HG02840 (cell line): ENCODE results near the gene MCTP1.
"Not testable (repeated sequence)": the region's sequence is repeated elsewhere in the genome, so short reads cannot be mapped to it uniquely, and the experiment has no call there.

Experiments used
- ATAC-seq: cut with Tn5 transposase; IDR thresholded peaks from one replicate; pipeline ENCODE4 v1.9.1; 2021; ENCODE audit warnings: mild to moderate bottlenecking, moderate library complexity, moderate number of reproducible peaks; ENCODE audit not compliant: unreplicated experiment, low FRiP score

Gene MCTP1

DNA sequence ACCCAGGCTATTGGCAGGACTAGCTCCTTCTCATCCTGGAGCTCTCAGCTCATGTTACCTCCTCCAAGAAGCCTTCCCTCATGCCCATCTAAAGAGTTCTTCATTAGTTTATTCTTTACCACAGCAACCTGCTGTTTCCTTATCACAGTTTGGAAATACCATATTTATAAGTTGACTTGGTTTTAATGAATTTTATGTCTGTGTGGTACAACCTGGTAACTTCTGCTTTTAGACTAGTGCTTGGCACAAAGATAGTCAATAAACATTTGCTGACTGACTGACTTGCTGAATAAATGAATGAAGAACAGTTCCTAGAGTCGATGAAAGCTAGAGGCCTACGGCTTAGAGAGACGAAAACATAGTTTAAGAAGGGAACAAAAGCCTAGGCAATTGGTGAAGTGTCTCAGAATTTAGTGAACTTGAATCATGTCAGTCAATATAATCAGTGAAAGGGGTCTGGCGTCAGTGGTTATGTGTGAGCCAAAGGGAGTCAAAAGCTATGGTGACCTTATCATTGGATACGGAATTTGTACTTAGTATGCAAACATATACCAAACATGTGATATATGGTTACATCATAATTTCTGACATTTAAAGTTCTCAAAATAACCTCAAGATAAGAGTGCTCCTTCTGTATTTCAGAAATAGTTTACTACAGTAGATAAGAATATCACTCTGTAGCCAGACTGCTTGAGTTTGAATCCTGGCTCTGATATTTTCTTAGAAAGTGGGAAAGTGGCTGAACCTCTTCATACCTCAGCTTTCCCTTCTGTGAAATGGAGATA is 239.5 kb downstream of the MCTP1 start:
- no peak for ATAC-seq

DNA sequence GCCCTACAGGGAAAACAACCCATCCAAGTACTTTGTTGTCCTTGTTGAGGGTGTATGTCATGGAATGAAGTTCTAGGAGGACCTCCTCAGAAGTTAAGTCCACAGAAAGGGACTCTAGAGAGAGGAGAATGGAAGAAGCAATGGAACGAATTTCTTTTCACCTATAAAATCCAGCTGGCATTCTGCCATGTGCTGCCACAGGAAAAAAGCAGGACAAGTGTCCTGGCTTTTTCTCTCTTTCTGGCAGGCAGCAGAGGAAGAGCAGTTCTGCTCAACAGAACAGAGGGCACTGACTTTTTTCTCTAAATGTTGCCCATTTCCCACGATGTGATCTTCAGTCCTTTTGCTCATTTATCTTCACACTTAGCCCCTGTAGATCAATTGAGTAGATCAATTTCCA is 240.8 kb downstream of the MCTP1 start:
- no peak for ATAC-seq

DNA sequence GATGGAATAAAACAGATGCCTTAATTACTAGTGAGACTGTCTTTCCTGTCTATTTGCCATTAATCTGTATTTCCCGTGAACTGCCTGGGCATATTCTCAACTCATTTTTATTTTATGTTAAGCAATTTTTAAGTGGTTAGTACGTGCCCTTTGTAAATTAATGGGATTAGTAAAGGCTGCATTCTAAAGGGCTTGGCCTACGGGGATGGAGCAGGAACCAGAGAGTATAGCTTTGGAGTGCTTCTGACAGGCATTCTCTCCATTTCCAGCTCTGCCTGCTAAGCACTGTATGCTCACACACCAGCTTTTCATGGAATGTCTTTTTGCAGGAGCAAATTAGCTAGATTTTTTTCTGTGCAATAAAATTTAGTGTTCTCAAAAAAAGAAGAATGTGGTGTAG is 241.2 kb downstream of the MCTP1 start:
- ATAC-seq, result no peak

DNA sequence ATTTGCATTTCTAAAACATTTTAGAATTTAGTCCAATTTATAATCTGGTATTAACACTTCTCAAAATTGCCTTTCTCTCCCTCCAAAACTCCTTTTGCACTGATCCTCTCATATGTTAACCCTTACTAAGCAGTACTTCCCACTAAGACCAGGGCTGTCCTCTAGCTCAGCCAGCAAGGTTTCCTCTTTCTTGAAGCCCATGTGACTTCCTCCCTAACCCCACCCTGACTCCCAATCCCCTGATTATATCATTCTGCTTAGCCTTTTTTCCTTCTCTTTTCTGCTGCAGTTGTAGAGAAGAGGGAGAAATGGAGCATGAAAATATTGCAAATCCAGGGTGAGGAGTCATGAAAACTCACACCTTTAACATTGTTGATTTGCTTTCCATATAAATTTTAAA is 241.7 kb downstream of the MCTP1 start:
- ATAC-seq, result no peak

DNA sequence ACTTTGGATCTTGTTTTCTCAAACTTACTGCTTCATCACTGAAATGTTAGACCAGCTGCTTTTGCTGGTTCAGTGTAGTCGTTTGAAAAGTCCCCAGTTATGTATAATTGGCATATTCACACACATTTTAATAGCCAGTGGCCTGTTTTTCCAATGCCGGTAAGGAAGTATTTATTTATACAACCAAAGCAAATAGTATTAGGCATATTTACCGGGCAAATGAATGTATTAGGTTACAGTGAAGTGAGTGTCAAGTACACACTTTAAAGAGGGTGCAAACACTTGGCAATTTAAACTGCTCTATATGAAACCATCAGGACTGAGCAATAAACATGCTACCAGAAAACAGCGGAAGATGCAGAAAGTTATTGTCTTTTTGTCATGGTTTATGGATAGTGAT is 242.9 kb downstream of the MCTP1 start:
- no peak for ATAC-seq

DNA sequence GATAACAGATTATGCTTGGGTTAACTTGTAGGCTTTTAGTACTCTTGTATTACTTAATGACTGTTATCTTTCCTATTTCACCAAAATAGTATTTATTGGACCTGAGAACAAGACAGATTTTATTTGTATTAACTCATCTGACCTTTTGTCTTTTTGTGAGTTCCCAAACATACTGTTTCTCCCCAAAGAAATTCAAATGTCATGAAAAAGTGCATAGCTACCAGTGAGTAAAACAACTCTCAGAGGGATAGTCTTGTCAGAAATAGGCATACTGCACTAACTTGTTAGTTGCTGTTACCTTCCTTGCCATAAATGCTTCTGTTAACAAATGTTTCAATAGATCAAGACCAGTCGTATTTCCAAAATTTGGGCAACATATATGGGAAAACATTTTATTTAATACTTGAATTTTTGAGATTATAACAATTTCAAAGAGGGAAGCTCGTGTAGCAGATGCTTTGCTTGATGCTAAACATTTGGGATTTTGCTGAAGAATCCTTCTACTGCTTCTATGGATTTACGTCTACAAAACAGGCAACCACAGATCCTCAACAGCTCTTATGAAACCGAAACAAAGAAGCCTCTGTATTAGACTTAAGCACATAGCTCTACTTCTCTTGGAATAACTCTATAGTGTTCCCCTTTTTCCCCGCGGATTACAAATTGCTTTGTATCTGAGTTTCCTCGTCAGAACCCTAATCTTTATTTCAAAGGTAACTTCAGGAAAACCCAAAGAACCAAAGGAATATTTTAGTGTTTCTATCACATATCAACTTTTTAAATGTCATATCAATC is 248.8 kb downstream of the MCTP1 start:
- no peak for ATAC-seq

DNA sequence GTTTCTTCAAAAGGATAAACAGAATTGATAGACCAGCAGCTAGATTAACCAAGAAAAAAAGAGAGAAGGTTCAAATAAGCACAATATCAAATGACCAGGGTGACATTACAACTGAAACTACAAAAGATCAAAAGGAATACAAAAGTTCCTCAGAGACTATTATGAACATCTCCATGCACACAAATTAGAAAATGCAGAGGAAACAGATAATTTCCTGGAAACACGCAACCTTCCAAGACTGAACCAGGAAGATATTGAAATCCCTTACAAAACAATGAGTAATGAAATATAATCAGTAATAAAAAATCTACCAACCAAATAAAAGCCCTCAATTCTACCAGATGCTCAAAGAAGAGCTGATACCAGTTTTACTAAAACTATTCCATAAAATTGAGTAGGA is 252.1 kb downstream of the MCTP1 start:
- ATAC-seq, result no peak

DNA sequence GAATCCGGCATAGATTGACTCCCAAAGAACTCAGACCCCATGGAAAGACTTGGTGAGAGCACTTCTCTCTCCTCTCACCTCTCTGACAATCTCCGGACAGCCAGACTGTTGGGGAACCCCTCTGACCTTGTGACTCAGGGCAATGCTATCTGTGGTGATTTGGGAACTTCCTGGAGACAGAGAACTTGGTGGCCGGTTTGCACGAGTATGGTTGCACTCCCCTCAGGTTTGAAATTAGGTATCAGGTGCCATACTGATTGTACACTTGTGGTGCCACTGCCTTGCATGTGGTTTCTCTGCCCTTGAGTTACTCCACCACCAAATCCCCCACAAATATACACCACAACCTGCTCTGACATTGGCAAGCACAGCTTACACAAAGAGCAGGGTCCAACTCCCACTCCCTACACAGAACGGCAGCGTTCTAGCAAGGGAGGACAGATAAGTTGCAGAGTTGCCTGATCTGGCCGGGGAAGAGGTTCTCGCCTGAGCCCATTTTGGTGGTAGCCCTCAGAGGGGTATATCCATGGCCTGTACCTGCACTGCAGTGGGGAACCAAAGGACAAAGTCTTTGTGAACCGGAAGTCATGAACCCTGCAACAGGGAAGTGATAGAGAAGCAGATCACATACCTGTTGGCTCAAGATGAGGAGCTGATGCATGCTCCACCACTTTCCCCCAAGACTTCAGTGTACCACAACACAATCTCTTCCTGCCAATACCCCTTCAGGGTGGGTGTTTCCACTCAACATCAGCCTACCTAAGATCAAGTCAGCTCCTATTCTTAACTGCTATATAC is 255.1 kb downstream of the MCTP1 start:
- peak; percentile 52 for ATAC-seq

DNA sequence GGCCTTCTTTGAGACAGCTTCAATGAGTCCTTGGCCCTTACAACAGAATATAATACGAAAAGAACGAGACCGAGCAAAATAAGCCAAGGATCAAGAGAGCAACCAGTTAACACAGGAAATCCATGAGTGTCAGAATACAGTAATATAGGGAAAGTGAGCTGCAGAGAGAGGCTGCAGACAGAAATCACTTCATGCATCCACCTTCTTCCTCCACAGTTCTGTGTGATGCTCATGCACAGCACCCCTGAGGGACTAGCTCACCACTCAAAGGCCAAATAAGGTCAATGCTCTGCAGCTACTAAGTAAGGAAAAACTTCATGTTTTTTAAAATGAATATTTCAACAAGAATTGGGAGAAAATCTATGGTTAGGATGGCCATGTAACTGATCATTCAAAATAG is 257.1 kb downstream of the MCTP1 start:
- no peak for ATAC-seq

DNA sequence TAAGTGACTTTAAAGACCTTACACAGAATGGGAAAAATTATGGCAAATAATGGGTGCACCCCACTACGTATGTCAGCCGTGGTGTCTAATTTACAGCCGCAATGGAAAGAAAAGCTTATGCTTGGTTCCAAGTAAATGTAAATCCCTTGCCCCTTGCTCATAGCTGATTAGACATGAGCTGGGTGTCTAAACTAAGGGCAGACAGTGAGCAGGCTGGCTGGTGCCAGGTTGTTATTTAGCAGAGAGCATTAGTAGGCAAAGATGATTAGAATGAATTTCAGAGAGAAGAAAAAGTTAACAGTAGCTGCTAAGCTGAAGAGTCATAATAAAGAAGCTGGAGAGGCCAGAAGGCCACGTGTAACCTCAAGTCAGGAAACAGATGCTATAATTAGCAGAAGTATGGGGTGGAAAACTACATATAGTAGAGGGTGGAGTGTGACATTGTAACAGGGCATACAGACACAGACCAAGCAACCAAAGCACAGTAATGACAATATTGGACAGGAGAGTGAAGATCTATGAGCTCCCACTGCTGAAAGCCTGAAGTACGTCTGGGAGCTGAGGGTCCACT is 257.7 kb downstream of the MCTP1 start:
- no peak for ATAC-seq

DNA sequence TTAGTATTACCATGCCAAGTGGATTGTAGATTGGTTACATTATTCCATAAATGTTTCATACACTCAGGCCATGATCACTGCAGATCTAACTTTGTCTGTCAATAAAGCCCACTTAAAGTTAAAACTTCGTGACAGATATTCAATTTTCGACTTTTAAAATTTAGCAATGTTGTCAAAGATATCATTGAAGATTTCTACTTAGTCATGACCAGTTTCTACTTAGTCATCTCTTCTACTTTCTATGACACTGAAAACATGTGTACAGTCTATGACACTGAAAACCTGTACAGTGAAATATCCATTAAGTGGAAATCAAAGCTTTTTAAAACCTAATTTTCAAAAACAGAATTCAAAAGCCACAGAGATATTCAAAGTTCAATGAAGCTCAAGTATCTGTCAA is 258.2 kb downstream of the MCTP1 start:
- no peak for ATAC-seq

DNA sequence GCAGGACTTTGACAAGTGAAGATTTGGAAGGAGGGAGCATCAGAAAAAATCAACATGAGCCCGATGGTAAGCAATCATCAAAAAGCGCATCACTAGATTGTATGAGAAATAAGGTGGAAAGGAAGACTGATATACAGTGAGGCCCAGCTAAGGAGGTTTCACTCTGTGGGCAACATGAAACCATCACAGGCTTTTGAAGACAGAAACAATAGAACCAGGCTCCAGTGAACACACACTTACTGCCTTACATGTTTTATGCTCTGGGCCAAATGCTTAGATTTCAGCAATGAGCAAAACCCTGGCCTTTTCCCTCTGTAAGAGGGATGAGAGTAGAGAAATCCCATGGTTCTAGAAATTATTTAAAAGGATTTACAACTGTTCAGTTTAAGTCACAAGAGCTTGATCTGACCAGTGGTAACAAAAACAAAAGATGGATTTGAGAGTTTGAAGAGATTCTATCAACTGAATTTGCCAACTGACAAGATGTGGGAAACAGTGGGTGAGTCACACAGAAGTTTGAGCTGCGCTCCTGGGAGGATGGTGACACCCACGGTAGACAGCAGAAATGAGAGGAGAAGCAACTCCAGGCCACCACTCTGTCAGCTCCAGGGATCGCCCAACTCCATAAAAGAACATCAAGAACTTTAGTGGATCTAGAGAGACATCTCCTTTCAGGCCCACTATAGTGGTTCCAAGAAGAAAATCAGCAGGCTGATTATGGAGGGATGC is 261.8 kb downstream of the MCTP1 start:
- no peak for ATAC-seq

DNA sequence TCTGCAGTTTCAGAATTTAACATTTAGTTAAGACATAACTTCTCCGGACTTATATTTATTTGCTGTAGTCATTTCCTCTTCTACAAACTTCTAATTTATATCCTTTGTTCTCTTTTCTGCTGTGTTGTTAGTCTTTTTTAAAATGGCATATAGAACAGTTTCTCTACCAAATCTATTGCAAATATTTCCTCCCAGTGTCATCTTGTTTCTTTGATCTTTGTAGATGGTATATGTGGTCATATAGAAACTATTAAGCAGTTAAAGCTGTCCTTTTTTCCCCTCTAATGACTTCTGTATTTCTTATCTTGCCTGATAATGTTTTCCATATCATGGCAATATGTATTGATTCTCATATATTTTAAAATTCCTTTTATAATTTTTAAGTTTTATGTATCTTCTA is 264.5 kb downstream of the MCTP1 start:
- no peak for ATAC-seq

DNA sequence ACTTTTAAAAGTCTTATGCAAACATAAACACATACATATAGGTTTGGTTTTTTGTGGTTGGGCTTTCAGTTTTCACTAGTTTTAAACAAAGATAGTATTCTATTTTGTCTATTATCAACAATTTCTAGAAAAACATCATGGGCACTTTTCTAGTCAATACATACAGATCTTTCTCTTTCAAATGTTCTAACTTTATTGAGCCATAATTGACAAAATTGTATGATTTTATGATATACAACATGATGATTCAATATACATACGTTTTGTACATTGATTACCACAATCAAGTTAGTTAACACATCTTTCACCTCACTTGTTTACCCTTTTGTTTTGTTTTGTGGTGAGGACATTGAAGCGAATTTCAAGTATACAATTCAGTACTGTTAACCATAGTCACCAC is 265.9 kb downstream of the MCTP1 start:
- ATAC-seq, result no peak

DNA sequence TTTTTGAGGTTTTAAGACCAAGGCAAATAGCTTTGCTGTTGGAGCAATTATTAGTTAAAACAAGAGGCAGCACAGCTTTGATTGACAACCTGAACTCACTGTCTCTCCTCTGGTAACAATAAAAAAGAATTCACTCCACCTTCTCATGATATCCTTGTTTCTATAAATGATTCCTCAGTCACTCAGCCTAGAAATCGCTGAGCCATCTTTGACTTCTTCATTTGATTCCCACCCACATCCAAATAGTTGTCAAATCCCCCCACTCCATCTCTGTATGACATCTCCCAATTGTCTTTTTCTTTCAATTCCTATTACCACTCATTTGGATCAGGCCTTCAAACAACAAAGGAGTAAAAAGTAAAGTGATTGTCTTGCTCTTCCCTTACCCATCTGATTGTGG is 266.4 kb downstream of the MCTP1 start:
- no peak for ATAC-seq

DNA sequence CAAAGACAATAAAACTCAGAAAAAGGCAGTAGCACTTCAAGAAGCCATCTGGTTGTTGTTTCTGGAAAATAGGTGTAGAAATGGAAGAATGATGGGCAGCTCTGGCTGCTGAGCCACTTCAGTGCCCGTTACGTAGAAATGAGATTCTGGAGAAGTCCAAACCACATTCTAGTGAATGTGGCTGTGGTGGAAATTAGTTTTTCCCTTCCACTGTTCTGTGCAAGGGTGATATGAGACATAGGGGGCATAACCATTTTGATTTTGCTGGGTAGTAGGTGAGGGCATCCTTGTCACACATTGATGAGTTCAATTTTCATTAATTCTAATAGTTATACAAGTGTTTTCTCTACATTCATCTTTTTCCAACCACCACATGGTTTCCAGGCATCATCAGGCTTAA is 275.1 kb downstream of the MCTP1 start:
- no peak for ATAC-seq

DNA sequence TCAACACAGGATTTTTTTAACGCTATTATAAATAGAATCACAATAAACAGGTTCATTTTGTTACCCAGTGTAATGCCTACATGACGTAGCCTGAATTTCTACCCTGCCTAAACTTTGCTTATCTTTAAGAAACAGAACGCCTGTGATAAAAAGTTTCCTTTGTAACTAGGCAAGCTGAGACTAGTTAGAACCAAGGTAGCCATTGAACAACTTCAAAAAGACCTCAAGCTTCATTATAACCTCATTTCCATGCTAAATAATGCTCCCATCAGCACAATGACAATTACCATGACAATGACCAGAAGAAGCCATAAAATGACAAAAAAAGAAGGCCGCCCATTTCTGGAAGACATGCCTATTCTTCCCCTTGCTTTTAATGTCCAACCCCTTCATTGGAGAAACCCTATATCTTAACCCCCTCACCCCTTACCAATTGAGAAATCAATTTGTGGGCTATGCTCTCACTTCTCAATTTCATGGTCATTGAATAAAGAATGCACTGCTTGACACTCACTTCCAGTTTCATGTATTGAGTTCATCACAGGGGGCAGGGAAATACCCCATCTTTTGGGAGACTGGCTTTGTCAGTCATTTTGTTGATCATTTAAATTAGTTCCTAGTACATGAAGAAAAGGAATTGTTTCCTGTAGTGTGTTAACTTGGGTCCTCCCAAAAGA is 276.8 kb downstream of the MCTP1 start:
- ATAC-seq, result peak; percentile 68

DNA sequence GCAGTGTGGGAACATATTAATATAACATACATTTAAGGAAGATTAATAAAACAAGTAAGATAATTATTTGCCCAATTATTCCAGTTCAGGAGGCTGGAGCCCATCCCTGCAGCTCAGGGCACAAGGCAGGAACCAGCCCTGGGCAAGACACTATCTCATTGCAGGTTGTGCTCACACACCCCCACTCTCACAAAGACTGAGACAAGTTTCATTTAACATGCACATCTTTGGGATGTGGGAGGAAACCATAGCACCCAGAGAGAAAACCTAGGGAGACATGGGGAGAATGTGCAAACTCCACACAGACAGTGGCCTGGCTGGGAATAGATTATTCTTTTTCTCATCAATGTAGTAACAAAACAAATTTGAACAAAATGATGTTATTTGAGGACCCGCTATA is 279.1 kb downstream of the MCTP1 start:
- ATAC-seq, result no peak

DNA sequence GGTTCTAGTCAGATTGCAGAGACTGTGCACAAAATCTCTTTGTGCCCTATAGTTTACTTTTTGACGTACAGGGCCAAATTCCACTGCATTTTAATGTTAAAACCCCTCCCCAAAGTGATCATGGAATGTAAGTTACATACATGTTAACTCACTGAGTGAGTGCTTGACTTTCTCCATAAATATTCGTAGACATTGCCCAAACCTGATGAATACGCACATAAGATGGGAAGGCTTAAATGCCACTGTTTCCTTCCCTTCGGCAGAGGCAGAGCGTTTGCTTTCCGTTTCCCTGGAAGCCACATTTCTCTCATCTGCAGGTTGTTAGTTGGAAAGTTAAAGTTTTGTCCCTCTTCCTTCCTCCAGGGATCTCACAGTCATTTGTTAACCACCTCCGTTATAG is 286.2 kb downstream of the MCTP1 start:
- ATAC-seq, result no peak

DNA sequence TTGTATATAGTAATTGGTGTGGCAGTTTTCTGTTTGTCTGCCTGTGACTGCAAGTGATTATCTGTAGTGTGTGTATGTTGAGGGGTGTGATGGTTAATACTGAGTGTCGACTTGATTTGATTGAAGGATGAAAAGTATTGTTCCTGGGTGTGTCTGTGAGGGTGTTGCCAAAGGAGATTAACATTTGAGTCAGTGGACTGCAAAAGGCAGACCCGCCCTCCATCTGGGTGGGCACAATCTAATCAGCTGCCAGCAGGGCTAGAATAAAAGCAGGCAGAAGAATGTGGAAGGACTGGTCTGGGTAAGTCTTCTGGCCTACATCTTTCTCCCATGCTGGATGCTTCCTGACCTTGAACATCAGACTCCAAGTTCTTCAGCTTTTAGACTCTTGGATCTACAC is 290.4 kb downstream of the MCTP1 start:
- not testable (repeated sequence) for ATAC-seq
